Chondrocyte (in vitro differentiated cells): ENCODE results near the gene NPIPA5. TPM values are rescaled to one million over a fixed set of nuclear protein-coding genes. Genes with fewer than 3 reads are reported as not detected.

Source experiments
- total RNA-seq: library from RNA; stranded (reverse); gene quantifications from 3 replicates; pipeline ENCODE4 v1.2.1, GENCODE V29; 2021

Gene NPIPA5
- total RNA-seq, 1 donor from 2014 or later: 7.7 TPM

Other genes with a start within 250 kb of the NPIPA5 start
- gene MPV17L, start 17.5 kb upstream of the NPIPA5 start, total RNA-seq: 0.94 to 3.8 TPM (median 3.5 TPM) in 3 replicates
- 29.9 to 37.8 TPM (median 35.9 TPM) in 3 replicates for gene BMERB1, start 56.3 kb upstream of the NPIPA5 start, total RNA-seq